HEK293 (cell line): Measurements from ENCODE around the gene ATP6V0E2.

Experiments
- OVOL3 ChIP-seq: fragments of 450-650 bp; formaldehyde crosslinking; IDR thresholded peaks from 2 replicates; pipeline ENCODE4 v1.5.1; 2016; ENCODE audit warnings: missing biosample characterization, missing genetic modification characterization
- TCF7L2 ChIP-seq: IDR thresholded peaks from 2 replicates; pipeline ENCODE4 v1.6.1; 2011; ENCODE audit warnings: low read depth, mild to moderate bottlenecking, inconsistent platforms, low read length, moderate library complexity, borderline replicate concordance
- YY1 ChIP-seq: fragments of 450-650 bp; formaldehyde crosslinking; IDR thresholded peaks from 2 replicates; pipeline ENCODE4 v1.5.1; 2018; ENCODE audit warnings: missing biosample characterization, missing genetic modification characterization
- ZNF426 ChIP-seq: fragments of 450-650 bp; formaldehyde crosslinking; IDR thresholded peaks from 2 replicates; pipeline ENCODE4 v1.5.1; 2017; ENCODE audit warnings: missing biosample characterization, missing genetic modification characterization, mild to moderate bottlenecking, inconsistent platforms, moderate library complexity
- ZNF544 ChIP-seq: fragments of 450-650 bp; formaldehyde crosslinking; IDR thresholded peaks from 2 replicates; pipeline ENCODE4 v1.5.0; 2017; ENCODE audit warnings: missing biosample characterization, missing genetic modification characterization
- ZNF658 ChIP-seq: fragments of 450-650 bp; formaldehyde crosslinking; IDR thresholded peaks from 2 replicates; pipeline ENCODE4; 2016; ENCODE audit warnings: missing biosample characterization, missing genetic modification characterization
- ZNF777 ChIP-seq: fragments of 450-650 bp; formaldehyde crosslinking; IDR thresholded peaks from 2 replicates; pipeline ENCODE4 v1.5.1; 2017; ENCODE audit warnings: missing biosample characterization, missing genetic modification characterization, borderline replicate concordance
- TF ChIP-seq, protein P1 (sequence below): fragments of 450-650 bp; formaldehyde crosslinking; IDR thresholded peaks from 2 replicates; pipeline ENCODE4 v1.5.1; 2016; ENCODE audit warnings: missing biosample characterization, missing genetic modification characterization
- TF ChIP-seq, protein P2 (sequence below): fragments of 450-650 bp; formaldehyde crosslinking; IDR thresholded peaks from 2 replicates; pipeline ENCODE4 v1.5.1; 2016; ENCODE audit warnings: missing biosample characterization, missing genetic modification characterization
- TF ChIP-seq, protein P3 (sequence below): fragments of 450-650 bp; formaldehyde crosslinking; IDR thresholded peaks from 2 replicates; pipeline ENCODE4 v1.5.1; 2017; ENCODE audit warnings: missing biosample characterization, missing genetic modification characterization
- TF ChIP-seq, protein P4 (sequence below): fragments of 450-650 bp; formaldehyde crosslinking; IDR thresholded peaks from 2 replicates; pipeline ENCODE4 v1.5.1; 2016; ENCODE audit warnings: missing biosample characterization, missing genetic modification characterization

DNA sequence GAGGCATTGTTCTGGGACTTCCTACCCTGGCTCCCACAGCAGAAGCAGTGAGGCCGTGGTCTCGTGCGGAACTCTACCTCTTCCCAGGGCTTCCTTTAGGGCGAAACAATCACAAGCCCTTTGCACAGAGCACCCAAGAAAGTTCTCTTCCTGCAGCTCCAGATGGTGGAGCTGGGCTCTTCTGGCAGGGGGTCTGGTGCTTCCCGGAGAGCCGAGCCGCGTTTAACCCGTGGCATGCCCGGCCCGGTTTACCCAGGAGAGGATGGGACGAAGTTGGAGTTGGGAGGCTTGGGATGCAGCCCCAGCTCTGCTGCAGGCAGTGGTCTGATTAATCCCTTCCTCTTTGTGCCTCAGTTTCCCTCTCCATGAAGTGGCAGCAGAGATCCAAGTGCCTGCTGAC is 9.0 kb upstream of the ATP6V0E2 start:
- TF ChIP-seq ZNF544 (tag by site-specific recombination) (no peak), ZNF426 (no peak), ZNF777 (tag by site-specific recombination) (no peak), TCF7L2 (no peak), OVOL3 (no peak), ZNF658 (tag by site-specific recombination) (no peak), YY1 (tag by site-specific recombination) (no peak)
- TF ChIP-seq, protein P1, sequence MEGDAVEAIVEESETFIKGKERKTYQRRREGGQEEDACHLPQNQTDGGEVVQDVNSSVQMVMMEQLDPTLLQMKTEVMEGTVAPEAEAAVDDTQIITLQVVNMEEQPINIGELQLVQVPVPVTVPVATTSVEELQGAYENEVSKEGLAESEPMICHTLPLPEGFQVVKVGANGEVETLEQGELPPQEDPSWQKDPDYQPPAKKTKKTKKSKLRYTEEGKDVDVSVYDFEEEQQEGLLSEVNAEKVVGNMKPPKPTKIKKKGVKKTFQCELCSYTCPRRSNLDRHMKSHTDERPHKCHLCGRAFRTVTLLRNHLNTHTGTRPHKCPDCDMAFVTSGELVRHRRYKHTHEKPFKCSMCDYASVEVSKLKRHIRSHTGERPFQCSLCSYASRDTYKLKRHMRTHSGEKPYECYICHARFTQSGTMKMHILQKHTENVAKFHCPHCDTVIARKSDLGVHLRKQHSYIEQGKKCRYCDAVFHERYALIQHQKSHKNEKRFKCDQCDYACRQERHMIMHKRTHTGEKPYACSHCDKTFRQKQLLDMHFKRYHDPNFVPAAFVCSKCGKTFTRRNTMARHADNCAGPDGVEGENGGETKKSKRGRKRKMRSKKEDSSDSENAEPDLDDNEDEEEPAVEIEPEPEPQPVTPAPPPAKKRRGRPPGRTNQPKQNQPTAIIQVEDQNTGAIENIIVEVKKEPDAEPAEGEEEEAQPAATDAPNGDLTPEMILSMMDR (tag by site-specific recombination) = no peak
- TF ChIP-seq, protein P2, sequence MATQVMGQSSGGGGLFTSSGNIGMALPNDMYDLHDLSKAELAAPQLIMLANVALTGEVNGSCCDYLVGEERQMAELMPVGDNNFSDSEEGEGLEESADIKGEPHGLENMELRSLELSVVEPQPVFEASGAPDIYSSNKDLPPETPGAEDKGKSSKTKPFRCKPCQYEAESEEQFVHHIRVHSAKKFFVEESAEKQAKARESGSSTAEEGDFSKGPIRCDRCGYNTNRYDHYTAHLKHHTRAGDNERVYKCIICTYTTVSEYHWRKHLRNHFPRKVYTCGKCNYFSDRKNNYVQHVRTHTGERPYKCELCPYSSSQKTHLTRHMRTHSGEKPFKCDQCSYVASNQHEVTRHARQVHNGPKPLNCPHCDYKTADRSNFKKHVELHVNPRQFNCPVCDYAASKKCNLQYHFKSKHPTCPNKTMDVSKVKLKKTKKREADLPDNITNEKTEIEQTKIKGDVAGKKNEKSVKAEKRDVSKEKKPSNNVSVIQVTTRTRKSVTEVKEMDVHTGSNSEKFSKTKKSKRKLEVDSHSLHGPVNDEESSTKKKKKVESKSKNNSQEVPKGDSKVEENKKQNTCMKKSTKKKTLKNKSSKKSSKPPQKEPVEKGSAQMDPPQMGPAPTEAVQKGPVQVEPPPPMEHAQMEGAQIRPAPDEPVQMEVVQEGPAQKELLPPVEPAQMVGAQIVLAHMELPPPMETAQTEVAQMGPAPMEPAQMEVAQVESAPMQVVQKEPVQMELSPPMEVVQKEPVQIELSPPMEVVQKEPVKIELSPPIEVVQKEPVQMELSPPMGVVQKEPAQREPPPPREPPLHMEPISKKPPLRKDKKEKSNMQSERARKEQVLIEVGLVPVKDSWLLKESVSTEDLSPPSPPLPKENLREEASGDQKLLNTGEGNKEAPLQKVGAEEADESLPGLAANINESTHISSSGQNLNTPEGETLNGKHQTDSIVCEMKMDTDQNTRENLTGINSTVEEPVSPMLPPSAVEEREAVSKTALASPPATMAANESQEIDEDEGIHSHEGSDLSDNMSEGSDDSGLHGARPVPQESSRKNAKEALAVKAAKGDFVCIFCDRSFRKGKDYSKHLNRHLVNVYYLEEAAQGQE (tag by site-specific recombination) = no peak
- TF ChIP-seq, protein P3, sequence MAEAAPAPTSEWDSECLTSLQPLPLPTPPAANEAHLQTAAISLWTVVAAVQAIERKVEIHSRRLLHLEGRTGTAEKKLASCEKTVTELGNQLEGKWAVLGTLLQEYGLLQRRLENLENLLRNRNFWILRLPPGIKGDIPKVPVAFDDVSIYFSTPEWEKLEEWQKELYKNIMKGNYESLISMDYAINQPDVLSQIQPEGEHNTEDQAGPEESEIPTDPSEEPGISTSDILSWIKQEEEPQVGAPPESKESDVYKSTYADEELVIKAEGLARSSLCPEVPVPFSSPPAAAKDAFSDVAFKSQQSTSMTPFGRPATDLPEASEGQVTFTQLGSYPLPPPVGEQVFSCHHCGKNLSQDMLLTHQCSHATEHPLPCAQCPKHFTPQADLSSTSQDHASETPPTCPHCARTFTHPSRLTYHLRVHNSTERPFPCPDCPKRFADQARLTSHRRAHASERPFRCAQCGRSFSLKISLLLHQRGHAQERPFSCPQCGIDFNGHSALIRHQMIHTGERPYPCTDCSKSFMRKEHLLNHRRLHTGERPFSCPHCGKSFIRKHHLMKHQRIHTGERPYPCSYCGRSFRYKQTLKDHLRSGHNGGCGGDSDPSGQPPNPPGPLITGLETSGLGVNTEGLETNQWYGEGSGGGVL (tag by site-specific recombination) = no peak
- TF ChIP-seq, protein P4, sequence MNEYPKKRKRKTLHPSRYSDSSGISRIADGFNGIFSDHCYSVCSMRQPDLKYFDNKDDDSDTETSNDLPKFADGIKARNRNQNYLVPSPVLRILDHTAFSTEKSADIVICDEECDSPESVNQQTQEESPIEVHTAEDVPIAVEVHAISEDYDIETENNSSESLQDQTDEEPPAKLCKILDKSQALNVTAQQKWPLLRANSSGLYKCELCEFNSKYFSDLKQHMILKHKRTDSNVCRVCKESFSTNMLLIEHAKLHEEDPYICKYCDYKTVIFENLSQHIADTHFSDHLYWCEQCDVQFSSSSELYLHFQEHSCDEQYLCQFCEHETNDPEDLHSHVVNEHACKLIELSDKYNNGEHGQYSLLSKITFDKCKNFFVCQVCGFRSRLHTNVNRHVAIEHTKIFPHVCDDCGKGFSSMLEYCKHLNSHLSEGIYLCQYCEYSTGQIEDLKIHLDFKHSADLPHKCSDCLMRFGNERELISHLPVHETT = no peak
